GM13976 (cell line): ENCODE measurements around the gene FAM89B.

Experiments
- DNase-seq: peaks from one replicate; pipeline ENCODE4 v3.0.0; 2012; ENCODE audit warnings: low spot score
- in situ Hi-C: fragments of 300-500 bp; cut with MboI; formaldehyde crosslinking; loops from one replicate; pipeline ENCODE4 v1.12.0; 2022; ENCODE audit warnings: low sequenced_read_pairs, mixed read lengths, inconsistent platforms; ENCODE audit not compliant: unreplicated experiment
- TF ChIP-seq, protein P1 (sequence below): IDR thresholded peaks from 2 replicates; pipeline ENCODE4 v1.5.1; 2012; ENCODE audit warnings: borderline replicate concordance, mild to moderate bottlenecking; ENCODE audit not compliant: insufficient read depth; ENCODE audit errors: extremely low read depth, missing control alignments, control extremely low read depth

FAM89B gene

DNA sequence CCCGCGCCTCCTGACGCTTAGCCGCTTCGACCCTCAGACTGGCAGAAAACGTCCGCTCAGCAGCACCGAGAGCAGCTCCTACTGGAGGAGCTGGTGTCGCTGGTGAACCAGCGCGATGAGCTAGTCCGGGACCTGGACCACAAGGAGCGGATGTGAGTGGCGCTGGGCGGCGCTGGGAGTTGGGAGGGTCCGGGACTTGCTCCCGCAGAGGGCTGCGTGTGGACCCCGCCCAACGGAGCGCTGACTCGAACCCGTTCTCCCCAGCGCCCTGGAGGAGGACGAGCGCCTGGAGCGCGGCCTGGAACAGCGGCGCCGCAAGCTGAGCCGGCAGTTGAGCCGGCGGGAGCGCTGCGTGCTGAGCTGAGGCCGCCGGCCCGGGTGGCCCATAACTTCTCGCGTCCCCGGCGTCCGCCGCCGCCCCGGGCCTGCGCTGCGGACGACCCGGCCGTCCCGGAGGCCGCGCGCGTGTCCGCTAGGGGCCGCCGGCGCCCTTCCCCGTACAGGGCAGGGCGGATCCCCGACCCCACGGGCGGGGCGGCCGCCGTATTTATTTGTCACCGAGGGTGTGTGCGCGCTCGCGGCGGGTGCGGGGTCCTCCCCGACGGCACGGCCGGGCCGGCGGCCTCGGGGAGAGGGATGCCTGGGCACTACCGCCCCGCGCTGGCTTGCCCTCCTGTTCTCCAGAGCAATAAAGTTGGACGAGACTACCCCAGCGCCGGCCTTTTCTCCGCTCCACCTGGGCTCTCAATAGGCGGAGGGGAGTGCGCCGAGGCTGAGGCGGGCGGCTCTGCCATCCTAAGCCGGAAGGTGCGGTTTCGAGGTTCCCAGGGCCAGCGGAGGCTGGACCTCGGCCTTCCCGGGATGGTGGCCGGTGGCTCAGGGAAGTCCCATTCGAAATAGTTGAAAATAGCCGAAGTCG, 19.9 kb downstream of the FAM89B start:
- TF ChIP-seq, protein P1, sequence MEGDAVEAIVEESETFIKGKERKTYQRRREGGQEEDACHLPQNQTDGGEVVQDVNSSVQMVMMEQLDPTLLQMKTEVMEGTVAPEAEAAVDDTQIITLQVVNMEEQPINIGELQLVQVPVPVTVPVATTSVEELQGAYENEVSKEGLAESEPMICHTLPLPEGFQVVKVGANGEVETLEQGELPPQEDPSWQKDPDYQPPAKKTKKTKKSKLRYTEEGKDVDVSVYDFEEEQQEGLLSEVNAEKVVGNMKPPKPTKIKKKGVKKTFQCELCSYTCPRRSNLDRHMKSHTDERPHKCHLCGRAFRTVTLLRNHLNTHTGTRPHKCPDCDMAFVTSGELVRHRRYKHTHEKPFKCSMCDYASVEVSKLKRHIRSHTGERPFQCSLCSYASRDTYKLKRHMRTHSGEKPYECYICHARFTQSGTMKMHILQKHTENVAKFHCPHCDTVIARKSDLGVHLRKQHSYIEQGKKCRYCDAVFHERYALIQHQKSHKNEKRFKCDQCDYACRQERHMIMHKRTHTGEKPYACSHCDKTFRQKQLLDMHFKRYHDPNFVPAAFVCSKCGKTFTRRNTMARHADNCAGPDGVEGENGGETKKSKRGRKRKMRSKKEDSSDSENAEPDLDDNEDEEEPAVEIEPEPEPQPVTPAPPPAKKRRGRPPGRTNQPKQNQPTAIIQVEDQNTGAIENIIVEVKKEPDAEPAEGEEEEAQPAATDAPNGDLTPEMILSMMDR = no peak
- no peak for DNase-seq
- in situ Hi-C loops = no loop called here

- in situ Hi-C loops = no loop called here
- no peak for DNase-seq
Observed at GRCh38 chr11:65592858-65593517, 20.6 kb downstream of the FAM89B start.

DNA sequence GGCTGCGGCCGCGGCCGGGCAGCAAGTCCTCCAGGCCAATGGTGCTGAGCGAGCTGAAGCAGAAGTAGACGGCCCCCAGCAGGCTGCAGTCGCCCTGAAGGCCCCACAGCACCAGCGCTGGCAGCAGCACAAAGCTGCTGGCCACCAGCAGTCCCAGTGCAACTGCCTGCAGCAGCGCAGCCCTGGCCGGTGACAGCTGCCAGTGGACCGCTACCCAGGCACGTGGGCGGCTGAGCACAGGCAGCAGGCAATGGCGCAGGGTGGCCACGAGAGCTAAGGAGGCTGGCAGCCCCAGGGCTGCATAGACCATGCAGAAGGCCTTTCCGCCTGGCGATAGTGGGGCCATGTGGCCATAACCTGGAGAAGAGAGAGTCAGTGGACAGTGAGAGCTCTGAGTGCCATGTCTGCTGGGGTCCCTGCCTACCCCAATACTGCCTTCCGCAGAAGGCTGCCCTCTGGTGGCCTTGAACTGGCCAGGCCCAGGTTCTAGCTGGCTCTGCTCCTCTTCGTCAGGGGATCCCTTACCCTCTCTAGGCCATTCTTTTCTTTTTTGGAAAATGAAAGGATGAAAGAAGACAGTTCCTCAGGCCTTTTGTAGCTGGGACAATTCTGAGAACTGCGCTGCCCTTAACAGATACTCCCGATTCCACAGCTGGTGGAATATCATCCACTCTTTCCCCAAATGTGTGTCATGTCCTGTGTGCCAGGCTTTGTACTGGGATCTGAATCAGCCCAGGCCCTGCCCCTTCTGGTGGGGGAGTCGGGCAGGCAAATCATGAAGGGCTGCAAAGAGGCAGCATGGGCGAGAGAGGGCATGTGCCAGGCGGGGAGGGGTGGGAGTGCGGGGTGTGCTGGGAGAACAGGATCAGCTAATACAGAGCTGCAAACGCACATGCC, 21.4 kb downstream of the FAM89B start:
- in situ Hi-C loops = no loop called here
- peak; percentile 80 for DNase-seq
- TF ChIP-seq, protein P1 = peak; percentile 60

More at GRCh38 chr11:65592858-65593517, 20.6 kb downstream of the FAM89B start:
- TF ChIP-seq, protein P1 = no peak

DNA sequence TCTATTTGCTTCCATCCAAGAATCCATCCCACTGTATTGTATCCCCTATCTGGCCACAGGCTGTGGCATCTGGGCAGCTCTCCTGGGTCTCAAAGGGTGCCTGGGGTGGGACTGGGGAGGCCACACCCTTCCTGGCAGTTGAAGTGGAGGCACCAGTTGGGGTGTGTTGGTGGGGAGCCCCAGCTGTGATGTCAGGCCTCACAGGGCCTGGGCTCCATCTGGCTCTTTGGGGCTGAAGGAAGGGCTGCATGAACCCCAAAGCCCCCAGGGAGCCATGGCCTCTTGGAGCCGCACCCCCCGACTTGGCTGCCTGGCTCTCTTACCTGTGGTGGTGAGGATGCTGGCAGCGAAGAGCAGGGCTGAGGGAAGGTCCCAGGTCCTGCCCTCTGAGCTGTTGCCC, 22.8 kb downstream of the FAM89B start:
- TF ChIP-seq, protein P1 = no peak
- peak; percentile 49 for DNase-seq
- in situ Hi-C loops = no loop called here

DNA sequence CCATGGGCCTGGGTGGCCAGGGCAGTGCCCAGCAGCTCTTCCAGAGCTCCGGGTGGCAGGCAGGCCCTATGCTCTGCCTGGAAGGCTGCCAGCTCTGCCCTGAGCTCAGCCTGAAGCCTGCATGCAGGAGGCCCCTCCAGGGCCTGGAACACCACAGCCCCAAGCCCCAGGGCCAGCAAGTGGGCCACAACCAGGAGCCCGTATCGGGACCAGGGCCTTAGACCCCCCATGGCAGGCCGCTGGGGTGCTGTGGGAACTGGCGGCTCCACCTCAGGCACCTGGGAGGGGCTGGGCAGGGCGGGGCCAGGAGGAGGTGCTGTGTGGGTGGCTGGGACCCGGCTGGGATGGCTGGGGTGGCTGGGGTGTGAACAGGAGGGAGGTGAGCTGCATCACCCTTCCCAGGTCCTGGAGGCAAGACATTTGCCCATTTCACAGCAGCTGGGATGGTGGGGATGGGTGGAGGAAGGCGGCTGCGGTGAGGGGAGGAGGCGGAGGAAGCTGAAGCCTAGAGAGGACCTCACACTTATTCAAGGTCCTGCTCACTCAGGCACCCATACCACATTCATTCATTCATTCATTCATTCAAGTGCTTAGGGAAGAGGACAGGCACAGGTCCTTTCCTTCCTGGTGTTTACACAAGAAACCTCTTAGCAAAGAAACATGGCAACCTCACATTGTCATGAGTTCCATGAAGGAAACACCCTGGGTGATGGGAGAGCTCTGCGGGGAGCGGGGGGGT, 23.4 kb downstream of the FAM89B start, which contains the start of gene KCNK7:
Gene KCNK7, minus strand, starts transcription at position 258 of the 739 bp plus-strand sequence. Its CDS starts 28 bp downstream, at position 230.
- TF ChIP-seq, protein P1 = no peak
- no peak for DNase-seq
- in situ Hi-C loops = no loop called here

DNA sequence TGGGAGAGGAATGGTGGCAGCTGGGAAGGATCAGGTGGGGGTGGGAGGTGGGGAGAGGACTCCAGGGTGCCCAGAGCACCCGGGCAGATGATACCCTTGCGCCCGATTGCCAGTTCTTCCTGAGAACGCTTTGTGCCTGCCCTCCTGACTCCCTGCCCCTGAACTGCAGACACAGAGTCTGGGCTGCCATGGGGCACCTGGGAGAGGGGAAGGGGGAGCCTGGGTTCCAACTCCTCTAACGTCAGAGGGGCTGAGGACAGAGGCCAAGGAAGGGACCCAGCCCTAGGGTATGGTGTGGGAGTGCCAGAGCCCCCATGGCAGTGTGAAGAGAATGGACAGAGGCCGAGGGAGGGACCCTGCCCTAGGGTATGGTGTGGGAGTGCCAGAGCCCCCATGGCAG, 24.2 kb downstream of the FAM89B start:
- no peak for DNase-seq
- TF ChIP-seq, protein P1 = no peak
- in situ Hi-C loops = no loop called here
